Astrocyte (in vitro differentiated cells and primary cell): ENCODE results near the gene TOR4A. TPM values are rescaled to one million over a fixed set of nuclear protein-coding genes. Genes with fewer than 3 reads are reported as not detected.

Source experiments
- DNase-seq: peaks from one replicate; pipeline ENCODE4 v3.0.0-alpha.2; 2010; ENCODE audit warnings: low read depth
- FAIRE-seq: peaks from 2 replicates; lab custom pipeline; 2011; peaks lifted over from hg19 to GRCh38; lab: Jason Lieb, UNC
- H2AFZ ChIP-seq: 2 replicates; pipeline ENCODE4 v1.6.0; 2012; ENCODE audit warnings: low read depth, low read length, inconsistent platforms
- H3K27ac ChIP-seq: 2 replicates; pipeline ENCODE4 v1.5.1; 2011; ENCODE audit warnings: low read depth, low read length, inconsistent platforms
- H3K27me3 ChIP-seq: 2 replicates; pipeline ENCODE4 v1.6.0; 2011; ENCODE audit warnings: low read length, inconsistent platforms; ENCODE audit not compliant: insufficient read depth
- H3K36me3 ChIP-seq: 2 replicates; pipeline ENCODE4 v1.5.1; 2011; ENCODE audit warnings: low read length, inconsistent platforms; ENCODE audit not compliant: insufficient read depth
- H3K4me1 ChIP-seq: 2 replicates; pipeline ENCODE4 v1.5.1; 2011; ENCODE audit warnings: low read length, inconsistent platforms; ENCODE audit not compliant: insufficient read depth
- H3K4me2 ChIP-seq: 2 replicates; pipeline ENCODE4 v1.6.0; 2012; ENCODE audit warnings: low read length, inconsistent platforms
- H3K4me3 ChIP-seq: 2 replicates; pipeline ENCODE4 v1.5.1; 2011; ENCODE audit warnings: low read depth, mild to moderate bottlenecking, low read length, inconsistent platforms; ENCODE audit not compliant: insufficient read depth
- H3K79me2 ChIP-seq: 2 replicates; pipeline ENCODE4 v1.6.0; 2012; ENCODE audit warnings: mild to moderate bottlenecking, low read length, inconsistent platforms; ENCODE audit not compliant: insufficient read depth
- H3K9ac ChIP-seq: 2 replicates; pipeline ENCODE4 v1.6.0; 2012; ENCODE audit warnings: mild to moderate bottlenecking, low read length, inconsistent platforms
- H3K9me3 ChIP-seq: 2 replicates; pipeline ENCODE4 v1.5.1; 2012; ENCODE audit warnings: low read depth, mild to moderate bottlenecking, low read length, inconsistent platforms; ENCODE audit not compliant: insufficient read depth
- H4K20me1 ChIP-seq: 2 replicates; pipeline ENCODE4 v1.6.0; 2012; ENCODE audit warnings: low read length, inconsistent platforms; ENCODE audit not compliant: insufficient read depth
- H3K27ac Mint-ChIP-seq: one replicate; pipeline ENCODE4 v1.8.0; 2021; ENCODE audit warnings: mild to moderate bottlenecking, mixed read lengths; ENCODE audit not compliant: unreplicated experiment
- H3K27me3 Mint-ChIP-seq: one replicate; pipeline ENCODE4 v1.8.0; 2021; ENCODE audit warnings: low read depth, mixed read lengths; ENCODE audit not compliant: unreplicated experiment
- H3K36me3 Mint-ChIP-seq: one replicate; pipeline ENCODE4 v1.8.0; 2021; ENCODE audit warnings: low read depth, mixed read lengths; ENCODE audit not compliant: unreplicated experiment
- H3K4me1 Mint-ChIP-seq: one replicate; pipeline ENCODE4 v1.8.0; 2021; ENCODE audit warnings: low read depth, mixed read lengths; ENCODE audit not compliant: unreplicated experiment
- H3K4me3 Mint-ChIP-seq: one replicate; pipeline ENCODE4 v1.8.0; 2021; ENCODE audit warnings: mild to moderate bottlenecking, moderate library complexity, mixed read lengths; ENCODE audit not compliant: unreplicated experiment
- H3K9me3 Mint-ChIP-seq: one replicate; pipeline ENCODE4 v1.8.0; 2021; ENCODE audit warnings: mild to moderate bottlenecking, mixed read lengths; ENCODE audit not compliant: unreplicated experiment
- EZH2 ChIP-seq: IDR thresholded peaks from 2 replicates; pipeline ENCODE4 v1.6.1; 2012; ENCODE audit warnings: mild to moderate bottlenecking, low read length, inconsistent platforms; ENCODE audit not compliant: insufficient read depth
- total RNA-seq: library from RNA; stranded (reverse); gene quantifications from 2 replicates; pipeline ENCODE4 v1.2.1, GENCODE V29; 2021
- TF ChIP-seq, protein P1 (sequence below): IDR thresholded peaks from 2 replicates; pipeline ENCODE4 v1.5.1; 2011; ENCODE audit warnings: low read depth, mild to moderate bottlenecking, inconsistent platforms, low read length, moderate library complexity; ENCODE audit not compliant: insufficient read depth

Gene TOR4A
- total RNA-seq, 1 donor from 2014 or later = 11.8 TPM

DNA sequence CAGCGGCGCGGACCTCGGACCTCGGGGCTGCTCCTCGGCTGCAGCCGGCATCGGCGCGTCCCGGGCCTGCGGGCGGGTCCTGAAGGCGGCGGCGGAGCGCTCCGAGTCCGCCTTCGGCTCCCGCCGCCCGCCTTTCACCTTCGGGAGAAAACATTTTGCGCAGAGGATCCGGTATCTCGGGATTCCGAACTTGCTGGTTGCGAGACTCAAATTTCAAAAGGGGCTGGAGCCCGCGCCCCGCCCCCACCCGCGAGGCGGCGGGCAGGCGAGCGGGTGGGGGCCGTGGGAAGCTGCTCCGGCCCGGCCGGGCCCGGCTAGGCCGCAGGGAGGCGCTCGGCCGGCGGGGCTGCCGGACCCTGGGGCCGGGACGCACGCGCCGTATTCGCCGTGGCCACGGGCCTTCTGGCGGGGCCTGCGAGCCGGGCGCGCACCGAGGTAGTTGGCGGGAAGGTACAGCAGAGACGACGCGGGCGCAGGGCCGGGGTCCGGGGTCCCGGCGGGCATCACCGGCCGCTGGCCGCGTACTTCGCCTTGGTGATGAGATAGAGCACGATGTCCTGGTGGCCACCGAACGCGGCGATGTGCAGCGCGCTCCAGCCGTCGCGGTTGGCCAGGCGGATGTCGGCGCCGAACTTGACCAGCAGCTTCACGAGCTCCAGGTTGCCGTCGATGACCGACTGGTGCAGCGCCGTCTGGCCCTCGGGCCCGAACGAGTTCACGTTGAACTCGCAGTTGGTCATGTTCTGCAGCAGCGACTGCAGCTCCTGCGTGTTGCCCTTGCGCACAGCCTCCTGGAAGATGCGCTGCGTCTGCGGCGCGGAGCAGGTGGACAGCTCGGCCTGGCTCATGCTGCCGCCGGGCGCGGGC, 23.8 kb downstream of the TOR4A start:
- Histone ChIP-seq H4K20me1 (peaks cover 3% of the 10 kb centered on the region), H3K79me2 (no peaks in the 10 kb centered on the region), H3K27ac (no peak overlapping the region), H3K27me3 (peaks cover 8% of the 10 kb centered on the region), H3K4me3 (peak overlapping the region; percentile 51), H3K9me3 (no peaks in the 10 kb centered on the region), H3K36me3 (no peaks in the 10 kb centered on the region), H2AFZ (peak overlapping the region; percentile 84), H3K9ac (peak overlapping the region; percentile 57), H3K4me2 (peak overlapping the region; percentile 88), H3K4me1 (peaks cover 47% of the 10 kb centered on the region)
- no peak for FAIRE-seq
- Mint-ChIP-seq H3K9me3 (no peaks in the 10 kb centered on the region), H3K27me3 (peaks cover 4% of the 10 kb centered on the region), H3K4me1 (peaks cover 8% of the 10 kb centered on the region), H3K36me3 (no peaks in the 10 kb centered on the region), H3K27ac (no peak overlapping the region), H3K4me3 (peak overlapping the region; percentile 92)
- TF ChIP-seq, protein P1, sequence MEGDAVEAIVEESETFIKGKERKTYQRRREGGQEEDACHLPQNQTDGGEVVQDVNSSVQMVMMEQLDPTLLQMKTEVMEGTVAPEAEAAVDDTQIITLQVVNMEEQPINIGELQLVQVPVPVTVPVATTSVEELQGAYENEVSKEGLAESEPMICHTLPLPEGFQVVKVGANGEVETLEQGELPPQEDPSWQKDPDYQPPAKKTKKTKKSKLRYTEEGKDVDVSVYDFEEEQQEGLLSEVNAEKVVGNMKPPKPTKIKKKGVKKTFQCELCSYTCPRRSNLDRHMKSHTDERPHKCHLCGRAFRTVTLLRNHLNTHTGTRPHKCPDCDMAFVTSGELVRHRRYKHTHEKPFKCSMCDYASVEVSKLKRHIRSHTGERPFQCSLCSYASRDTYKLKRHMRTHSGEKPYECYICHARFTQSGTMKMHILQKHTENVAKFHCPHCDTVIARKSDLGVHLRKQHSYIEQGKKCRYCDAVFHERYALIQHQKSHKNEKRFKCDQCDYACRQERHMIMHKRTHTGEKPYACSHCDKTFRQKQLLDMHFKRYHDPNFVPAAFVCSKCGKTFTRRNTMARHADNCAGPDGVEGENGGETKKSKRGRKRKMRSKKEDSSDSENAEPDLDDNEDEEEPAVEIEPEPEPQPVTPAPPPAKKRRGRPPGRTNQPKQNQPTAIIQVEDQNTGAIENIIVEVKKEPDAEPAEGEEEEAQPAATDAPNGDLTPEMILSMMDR = no peak
- TF ChIP-seq EZH2 = peak; percentile 69
- DNase-seq = peak; percentile 43

DNA sequence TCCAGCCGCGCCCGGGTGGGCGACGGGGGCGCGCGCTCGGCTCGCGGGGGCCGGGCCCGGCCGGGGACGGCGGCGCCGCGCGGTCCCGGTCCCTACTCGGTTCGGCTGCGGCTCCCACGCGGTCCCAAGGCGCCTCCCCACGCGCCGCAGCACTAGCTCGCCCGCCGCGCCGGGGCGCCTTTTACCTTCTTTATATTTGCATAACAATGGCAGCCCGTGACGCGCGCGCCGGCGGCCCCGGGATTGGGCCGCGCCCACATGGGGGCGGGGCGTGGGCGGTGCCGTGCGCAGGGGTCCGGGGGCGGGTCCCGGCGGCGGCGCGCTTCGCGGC, 24.6 kb downstream of the TOR4A start, which contains the start of gene NRARP:
NRARP (minus strand) TSS at position 154 of the 331 bp plus-strand sequence. CDS start 343 bp downstream, outside the sequence.
- no peaks in the 10 kb centered on the region for H3K36me3 Mint-ChIP-seq
- H3K4me3 ChIP-seq = peak within 1 kb of the TSS; percentile 51
- no peaks in the 10 kb centered on the region for H3K9me3 ChIP-seq
- H3K79me2 ChIP-seq = no peaks in the 10 kb centered on the region
- peaks cover 41% of the 10 kb centered on the region for H3K4me1 ChIP-seq
- no peaks in the 10 kb centered on the region for H3K27me3 Mint-ChIP-seq
- H3K27ac Mint-ChIP-seq = no peak within 1 kb of the TSS
- no peaks in the 10 kb centered on the region for H3K9me3 Mint-ChIP-seq
- no peaks in the 10 kb centered on the region for H3K36me3 ChIP-seq
- DNase-seq (peak; percentile 49), FAIRE-seq (no peak)
- peak within 1 kb of the TSS; percentile 74 for H3K4me3 Mint-ChIP-seq
- peaks cover 3% of the 10 kb centered on the region for H4K20me1 ChIP-seq
- peaks cover 8% of the 10 kb centered on the region for H3K27me3 ChIP-seq
- peak within 1 kb of the TSS; percentile 88 for H3K4me2 ChIP-seq
- H2AFZ ChIP-seq = peak within 1 kb of the TSS; percentile 84
- peaks cover 5% of the 10 kb centered on the region for H3K4me1 Mint-ChIP-seq
- peak within 1 kb of the TSS; percentile 57 for H3K9ac ChIP-seq
- TF ChIP-seq, protein P1 = no peak
- no peak for TF ChIP-seq EZH2
- H3K27ac ChIP-seq = no peak within 1 kb of the TSS
